CD8-positive, alpha-beta memory T cell (primary cell): ENCODE results near the gene SCAMP4. TPM values are rescaled to one million over a fixed set of nuclear protein-coding genes. Genes with fewer than 3 reads are reported as not detected.
"Not testable (repeated sequence)": the region's sequence is repeated elsewhere in the genome, so short reads cannot be mapped to it uniquely, and the experiment has no call there.

Experiments used
- CTCF ChIA-PET: fragments of 350-600 bp; sonication (Branson Sonifier 250); formaldehyde crosslinking; loops from one replicate; lab custom pipeline; 2021; ENCODE audit warnings: antibody characterized with exemption; lab: Charles Lee
- POLR2A ChIA-PET: fragments of 350-600 bp; sonication (Branson Sonifier 250); formaldehyde crosslinking; loops from one replicate; lab custom pipeline; 2021; ENCODE audit warnings: antibody characterized with exemption; lab: Charles Lee
- DNase-seq, 5 donors: peaks; one replicate each; pipeline versions ENCODE4 v3.0.0 to v3.0.0-alpha.2; 2020 to 2022; ENCODE audit warnings: mixed read lengths in 1 of 5
- H3K27ac ChIP-seq: one replicate; pipeline ENCODE4 v1.7.0; 2013; ENCODE audit warnings: low read depth, mild to moderate bottlenecking, low read length, moderate library complexity
- H3K27me3 ChIP-seq: 2 replicates; pipeline ENCODE4 v1.7.0; 2013; ENCODE audit warnings: low read length, mild to moderate bottlenecking; ENCODE audit not compliant: insufficient read depth, poor library complexity, severe bottlenecking
- H3K36me3 ChIP-seq: 2 replicates; pipeline ENCODE4 v1.7.0; 2013; ENCODE audit warnings: mild to moderate bottlenecking, low read length, moderate library complexity; ENCODE audit not compliant: insufficient read depth
- H3K4me1 ChIP-seq: 2 replicates; pipeline ENCODE4 v1.7.0; 2013; ENCODE audit warnings: mild to moderate bottlenecking, low read length, moderate library complexity; ENCODE audit not compliant: insufficient read depth
- H3K4me3 ChIP-seq: 2 replicates; pipeline ENCODE4 v1.7.0; 2013; ENCODE audit warnings: mild to moderate bottlenecking, low read length
- H3K9me3 ChIP-seq: 2 replicates; pipeline ENCODE4 v1.7.0; 2013; ENCODE audit warnings: mild to moderate bottlenecking, low read length
- H3K27ac Mint-ChIP-seq, 8 donors: one replicate each; pipeline ENCODE4 v1.8.0; 2020 to 2021; ENCODE audit warnings: mixed read lengths in 8 of 8, mild to moderate bottlenecking in 6 of 8, inconsistent platforms in 3 of 8, moderate library complexity in 3 of 8
- H3K27me3 Mint-ChIP-seq, 2 donors: one replicate each; pipeline ENCODE4 v1.8.0; 2020 to 2021; ENCODE audit warnings: mixed read lengths in 2 of 2, mild to moderate bottlenecking in 1 of 2, moderate library complexity in 1 of 2
- H3K36me3 Mint-ChIP-seq, 3 donors: one replicate each; pipeline ENCODE4 v1.8.0; 2020 to 2021; ENCODE audit warnings: mixed read lengths in 3 of 3, inconsistent platforms in 1 of 3, mild to moderate bottlenecking in 1 of 3
- H3K4me1 Mint-ChIP-seq, 3 donors: one replicate each; pipeline ENCODE4 v1.8.0; 2020 to 2021; ENCODE audit warnings: mixed read lengths in 3 of 3, inconsistent platforms in 1 of 3, mild to moderate bottlenecking in 1 of 3
- H3K4me3 Mint-ChIP-seq, 7 donors: one replicate each; pipeline ENCODE4 v1.8.0; 2020 to 2021; ENCODE audit warnings: mixed read lengths in 7 of 7, mild to moderate bottlenecking in 6 of 7, moderate library complexity in 4 of 7, inconsistent platforms in 2 of 7
- H3K9me3 Mint-ChIP-seq, 5 donors: one replicate each; pipeline ENCODE4 v1.8.0; 2020 to 2022; ENCODE audit warnings: mixed read lengths in 5 of 5, mild to moderate bottlenecking in 3 of 5, moderate library complexity in 2 of 5, inconsistent platforms in 1 of 5
- polyA plus RNA-seq: library from polyadenylated mRNA; unstranded; fragments of 300-500 nt; fragmentation: Illumina TruSeq; gene quantifications from one replicate; pipeline ENCODE4 v1.2.3, GENCODE V29; 2021
- total RNA-seq, 2 experiments: library from RNA; stranded (reverse); gene quantifications; one replicate each; pipeline ENCODE4 v1.2.3, GENCODE V29; 2021

Gene SCAMP4
- total and polyA plus RNA-seq, 3 experiments from 2014 or later = 16.3 to 40.6 (median 38.6) TPM

- CTCF ChIA-PET = interaction anchor here (0.7 to 1.9 kb wide), 16 partner anchors 8 to 194 kb away, joined by 3 to 10 read pairs (median 4); partner anchors contain the start of genes ADAT3 and SCAMP4
- peak overlapping the region; percentile 93 to 97 (median 96) for H3K4me3 Mint-ChIP-seq
- peak overlapping the region; percentile 86 for H3K27ac ChIP-seq
- peaks cover 38% of the 10 kb centered on the region for H3K4me1 ChIP-seq
- POLR2A ChIA-PET = interaction anchor here (0.5 to 2.5 kb wide), 9 partner anchors 7 to 1679 kb away, joined by 3 to 20 read pairs (median 7); partner anchors contain the start of genes ABHD17A, ADAT3, SCAMP4 and TIMM13
- peak; percentile 82 to 89 (median 86) for DNase-seq
- H3K36me3 ChIP-seq = peaks cover 5% of the 10 kb centered on the region
- H3K27me3 Mint-ChIP-seq = peaks cover 0 to 5% of the 10 kb centered on the region in 2 donors
- no peaks in the 10 kb centered on the region for H3K9me3 ChIP-seq
- H3K27me3 ChIP-seq = no peaks in the 10 kb centered on the region
- H3K4me3 ChIP-seq = peak overlapping the region; percentile 93
- H3K27ac Mint-ChIP-seq = peak overlapping the region; percentile 92 to 99 (median 98)
- H3K9me3 Mint-ChIP-seq = no peaks in the 10 kb centered on the region
- peaks cover 0 to 46% (median 0%) of the 10 kb centered on the region in 3 donors for H3K36me3 Mint-ChIP-seq
- peaks cover 22 to 49% (median 25%) of the 10 kb centered on the region in 3 donors for H3K4me1 Mint-ChIP-seq
These were observed 29.3 kb upstream of the SCAMP4 start for GRCh38 chr19:1875646-1876495.

DNA sequence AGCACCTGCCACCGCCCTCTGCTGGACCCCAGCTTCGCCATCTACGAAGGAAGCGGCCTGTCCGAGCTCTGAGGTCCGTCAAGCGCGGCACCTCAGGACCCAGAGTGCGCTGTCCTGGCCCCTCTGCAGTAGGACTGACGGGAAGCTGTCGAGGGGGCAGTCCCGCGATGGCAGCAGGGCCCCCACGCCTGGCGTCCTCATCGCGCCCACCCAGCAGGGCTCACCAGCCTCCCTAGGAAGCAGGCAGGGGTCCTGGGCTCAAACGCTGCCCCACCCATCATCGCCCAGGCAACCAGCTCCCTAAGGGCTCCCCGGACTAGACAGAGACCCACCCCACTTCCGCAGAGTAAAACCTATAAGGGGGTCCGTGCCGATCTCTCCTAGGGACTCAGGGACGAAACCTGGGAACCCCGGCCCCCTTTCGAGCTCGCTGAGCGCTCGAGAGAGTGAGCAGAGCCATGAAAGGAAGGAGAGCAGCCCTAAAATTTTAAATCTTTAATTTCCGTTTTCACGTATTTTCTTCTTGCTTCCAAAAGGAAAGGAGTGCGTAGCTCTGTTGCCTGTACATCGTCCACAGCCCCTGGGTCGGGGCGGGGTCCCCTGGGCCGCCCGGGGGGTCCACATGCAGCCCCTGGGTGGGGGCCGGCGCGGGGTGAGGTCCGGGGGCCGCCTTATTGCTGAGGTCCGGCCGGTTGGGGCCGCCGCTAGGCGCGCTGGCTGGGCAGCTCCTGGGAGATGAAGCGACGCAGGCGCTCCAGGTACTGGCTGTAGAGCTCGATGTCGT is 28.5 kb upstream of the SCAMP4 start:
- not testable (repeated sequence) for H3K36me3 ChIP-seq, H3K27me3 ChIP-seq, H3K9me3 ChIP-seq, H3K9me3 Mint-ChIP-seq, DNase-seq, H3K27me3 Mint-ChIP-seq
- CTCF ChIA-PET = interaction anchor here (0.7 to 1.9 kb wide), 8 partner anchors 12 to 142 kb away, joined by 3 to 9 read pairs (median 4); no protein-coding TSS in a partner anchor
- peaks cover 40% of the 10 kb centered on the region for H3K4me1 ChIP-seq
- H3K27ac ChIP-seq = peak overlapping the region; percentile 86
- H3K36me3 Mint-ChIP-seq = peaks cover 0 to 43% (median 0%) of the 10 kb centered on the region in 3 donors
- peak overlapping the region; percentile 93 to 97 (median 96) for H3K4me3 Mint-ChIP-seq
- H3K4me3 ChIP-seq = peak overlapping the region; percentile 93
- H3K27ac Mint-ChIP-seq = peak overlapping the region; percentile 92 to 98 (median 97)
- POLR2A ChIA-PET = interaction anchor here (0.5 to 2.5 kb wide), 6 partner anchors 8 to 1678 kb away, joined by 3 to 20 read pairs (median 8); partner anchors contain the start of genes ABHD17A, ADAT3 and SCAMP4
- H3K4me1 Mint-ChIP-seq = peaks cover 22 to 51% (median 25%) of the 10 kb centered on the region in 3 donors

DNA sequence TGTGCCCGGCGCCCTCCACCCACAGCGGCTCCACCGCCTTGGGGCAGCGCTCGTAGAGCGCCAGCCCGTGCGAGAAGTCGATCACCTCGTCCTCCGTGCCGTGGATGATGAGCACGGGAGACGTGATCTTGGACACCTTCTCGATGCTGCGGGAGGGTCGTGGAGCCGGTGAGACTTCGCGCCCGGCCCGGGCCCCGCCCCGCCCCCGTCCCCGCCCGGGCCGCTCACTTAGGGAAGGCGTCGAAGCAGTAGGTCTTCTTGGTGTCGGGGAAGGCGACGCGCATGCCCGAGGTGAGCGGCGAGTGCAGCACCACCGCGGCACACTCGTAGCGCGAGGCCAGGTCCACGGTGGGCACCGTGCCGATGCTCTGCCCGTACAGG is 27.9 kb upstream of the SCAMP4 start:
- H3K4me1 Mint-ChIP-seq = peaks cover 26 to 55% (median 29%) of the 10 kb centered on the region in 3 donors
- H3K9me3 Mint-ChIP-seq, H3K4me3 ChIP-seq, H3K27ac ChIP-seq, H3K9me3 ChIP-seq, H3K27ac Mint-ChIP-seq, DNase-seq, H3K36me3 ChIP-seq, H3K27me3 Mint-ChIP-seq, H3K4me3 Mint-ChIP-seq, H3K27me3 ChIP-seq: not testable (repeated sequence)
- ChIA-PET CTCF (interaction anchor here (1.5 to 1.6 kb wide), 2 partner anchors 20 to 52 kb away, joined by 4 to 9 read pairs; no protein-coding TSS in a partner anchor), POLR2A (interaction anchor here (1.2 kb wide), 1 partner anchor 13 kb away, joined by 7 read pairs; no protein-coding TSS in a partner anchor)
- H3K4me1 ChIP-seq = peaks cover 40% of the 10 kb centered on the region
- peaks cover 0 to 45% (median 0%) of the 10 kb centered on the region in 3 donors for H3K36me3 Mint-ChIP-seq

GRCh38 chr19:1878583-1878982 is 26.6 kb upstream of the SCAMP4 start:
- POLR2A ChIA-PET, H3K27me3 ChIP-seq, H3K27ac ChIP-seq, H3K4me3 Mint-ChIP-seq, H3K4me3 ChIP-seq, H3K9me3 Mint-ChIP-seq, H3K36me3 ChIP-seq, DNase-seq, H3K9me3 ChIP-seq, CTCF ChIA-PET: not testable (repeated sequence)
- peaks cover 38 to 58% (median 42%) of the 10 kb centered on the region in 3 donors for H3K4me1 Mint-ChIP-seq
- H3K36me3 Mint-ChIP-seq = peaks cover 3 to 52% (median 4%) of the 10 kb centered on the region in 3 donors
- H3K27me3 Mint-ChIP-seq = peaks cover 0 to 10% of the 10 kb centered on the region in 2 donors
- H3K27ac Mint-ChIP-seq = peak overlapping the region in 1 of 8 donors; percentile 17
- H3K4me1 ChIP-seq = peaks cover 40% of the 10 kb centered on the region

DNA sequence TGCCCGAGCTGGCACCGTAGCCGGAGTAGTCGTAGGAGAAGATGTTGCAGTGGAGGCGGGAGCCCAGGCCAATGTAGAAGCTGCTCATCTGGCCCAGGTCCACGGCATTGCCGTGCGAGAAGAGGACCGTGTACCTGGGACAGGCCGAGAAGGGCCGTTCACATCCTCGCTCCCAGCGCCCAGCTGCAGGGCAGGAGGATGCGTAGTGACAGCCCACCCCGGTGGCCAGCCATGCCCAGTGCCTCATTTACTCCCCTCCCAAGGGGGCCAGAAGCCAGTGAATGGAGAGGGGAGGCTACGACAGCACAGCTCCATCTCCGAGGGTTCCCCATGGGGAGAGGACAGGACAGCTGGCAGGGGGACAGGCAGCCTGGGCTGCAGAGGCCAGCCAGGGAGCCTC is 25.2 kb upstream of the SCAMP4 start:
- Mint-ChIP-seq H3K27me3 (peaks cover 0 to 11% of the 10 kb centered on the region in 2 donors), H3K4me3 (peak overlapping the region in 5 of 7 donors; percentile 12 to 73 (median 38))
- H3K4me1 ChIP-seq = peaks cover 35% of the 10 kb centered on the region

GRCh38 chr19:1880611-1881392 is 24.4 kb upstream of the SCAMP4 start:
- POLR2A ChIA-PET = interaction anchor here (0.6 kb wide), 1 partner anchor 17 kb away, joined by 7 read pairs; no protein-coding TSS in a partner anchor
- H3K9me3 Mint-ChIP-seq = peaks cover 0 to 5% (median 0%) of the 10 kb centered on the region in 5 donors

More for the DNA sequence above, 25.2 kb upstream of the SCAMP4 start:
- H3K27me3 ChIP-seq, CTCF ChIA-PET, H3K36me3 ChIP-seq, H3K4me3 ChIP-seq, H3K27ac ChIP-seq, DNase-seq, H3K9me3 ChIP-seq, H3K9me3 Mint-ChIP-seq: not testable (repeated sequence)
- Mint-ChIP-seq H3K36me3 (peaks cover 3 to 55% (median 6%) of the 10 kb centered on the region in 3 donors), H3K27ac (peak overlapping the region in 4 of 8 donors; percentile 7 to 80 (median 48)), H3K4me1 (peaks cover 35 to 54% (median 38%) of the 10 kb centered on the region in 3 donors)
- POLR2A ChIA-PET = interaction anchor here (0.6 kb wide), 1 partner anchor 18 kb away, joined by 7 read pairs; no protein-coding TSS in a partner anchor

More at GRCh38 chr19:1880611-1881392, 24.4 kb upstream of the SCAMP4 start:
- Histone ChIP-seq H3K4me1 (peaks cover 37% of the 10 kb centered on the region), H3K36me3 (peaks cover 5% of the 10 kb centered on the region), H3K4me3 (no peak overlapping the region), H3K27me3 (no peaks in the 10 kb centered on the region), H3K9me3 (no peaks in the 10 kb centered on the region), H3K27ac (no peak overlapping the region)
- Mint-ChIP-seq H3K4me1 (peaks cover 32 to 54% (median 33%) of the 10 kb centered on the region in 3 donors), H3K27ac (peak overlapping the region in 5 of 8 donors; percentile 7 to 89 (median 66)), H3K4me3 (peak overlapping the region in 6 of 7 donors; percentile 18 to 58 (median 42)), H3K36me3 (peaks cover 3 to 48% (median 6%) of the 10 kb centered on the region in 3 donors), H3K27me3 (peaks cover 0 to 11% of the 10 kb centered on the region in 2 donors)
- CTCF ChIA-PET = interaction anchor here (0.5 to 4.8 kb wide), 4 partner anchors 16 to 429 kb away, joined by 3 to 17 read pairs (median 6); no protein-coding TSS in a partner anchor
- no peak for DNase-seq
